ENCODE data around the gene AQR.

GRCh38 chr15:34944936-34945335, 24.6 kb downstream of the AQR start:
- no peak for TF ChIP-seq CTCF (IDR thresholded peaks at IDR 0.05)
- TF ChIP-seq POLR2A (IDR thresholded peaks at IDR 0.05): no peak

Data from esophagus squamous epithelium (tissue), 4 donors.